ENCODE measurements around the gene TBCD. TPM values are rescaled to one million over a fixed set of nuclear protein-coding genes. Genes with fewer than 3 reads are reported as not detected.

Gene TBCD
- total RNA-seq, 1 experiment from 2014 or later: 173 TPM

DNA sequence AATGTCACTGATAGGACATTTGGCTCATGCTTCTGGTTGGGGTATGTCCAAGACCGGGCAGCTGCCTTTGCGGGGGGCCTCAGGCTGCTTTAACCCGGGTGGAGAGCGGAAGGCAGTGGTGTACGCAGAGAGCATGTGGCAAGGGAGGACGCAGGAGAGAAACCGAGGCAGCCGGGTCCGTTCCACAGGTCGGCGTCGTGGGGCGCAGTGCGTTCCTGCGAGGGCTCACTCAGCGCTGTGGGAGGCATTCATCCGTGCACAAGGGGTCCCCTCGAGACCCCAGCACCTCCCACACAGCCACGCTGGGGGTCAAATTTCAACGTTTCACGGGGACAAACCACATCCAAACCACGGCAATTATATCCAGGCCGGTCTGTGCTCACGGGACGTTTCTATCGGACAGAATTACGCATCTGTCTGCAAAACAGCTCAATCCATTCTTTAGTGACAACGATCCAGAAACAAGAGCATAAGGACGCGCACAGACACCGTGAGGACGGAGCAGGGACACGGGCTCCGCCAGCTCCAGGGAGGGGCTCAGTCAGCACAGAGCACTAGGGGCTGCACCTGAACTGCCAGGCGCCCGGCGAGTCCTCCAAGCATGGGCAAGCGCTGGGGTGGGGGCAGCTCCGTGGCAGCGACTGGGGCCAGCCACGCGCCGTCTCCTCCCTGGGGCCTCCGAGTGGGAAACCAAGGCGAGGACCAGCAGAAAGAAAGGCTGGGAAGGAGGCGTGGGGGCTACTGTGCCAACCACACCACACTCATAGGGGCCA lies 219.1 kb downstream of the TBCD start:
- H3K27me3 Mint-ChIP-seq (ENCODE audit: low read depth): no peaks in the 10 kb centered on the region
- ATAC-seq (no peak), DNase-seq (ENCODE audit: low spot score) (no peak)
- no peaks in the 10 kb centered on the region for H3K4me1 Mint-ChIP-seq
- no peak overlapping the region for H3K4me3 Mint-ChIP-seq
- TF ChIP-seq ATF1 (CRISPR knock-in tag; IDR thresholded peaks at IDR 0.05) (no peak), SP1 (CRISPR knock-in tag; conservative IDR thresholded peaks at IDR 0.05) (no peak), HMGXB4 (CRISPR knock-in tag; IDR thresholded peaks at IDR 0.05) (no peak), GTF2I (CRISPR knock-in tag; conservative IDR thresholded peaks at IDR 0.05) (no peak), FOXK1 (CRISPR knock-in tag; IDR thresholded peaks at IDR 0.05) (no peak), ZNF121 (CRISPR knock-in tag; IDR thresholded peaks at IDR 0.05) (no peak), EMX1 (CRISPR knock-in tag; IDR thresholded peaks at IDR 0.05) (no peak), MYBL2 (CRISPR knock-in tag; IDR thresholded peaks at IDR 0.05) (no peak), TP53 (CRISPR knock-in tag; IDR thresholded peaks at IDR 0.05) (no peak), ZBTB21 (CRISPR knock-in tag; IDR thresholded peaks at IDR 0.05; ENCODE audit: borderline replicate concordance) (no peak), FOXP4 (CRISPR knock-in tag; IDR thresholded peaks at IDR 0.05) (no peak), PREB (CRISPR knock-in tag; IDR thresholded peaks at IDR 0.05; ENCODE audit: borderline replicate concordance) (no peak), MXD4 (CRISPR knock-in tag; IDR thresholded peaks at IDR 0.05; ENCODE audit: borderline replicate concordance) (no peak)
- TF ChIP-seq, protein P1, sequence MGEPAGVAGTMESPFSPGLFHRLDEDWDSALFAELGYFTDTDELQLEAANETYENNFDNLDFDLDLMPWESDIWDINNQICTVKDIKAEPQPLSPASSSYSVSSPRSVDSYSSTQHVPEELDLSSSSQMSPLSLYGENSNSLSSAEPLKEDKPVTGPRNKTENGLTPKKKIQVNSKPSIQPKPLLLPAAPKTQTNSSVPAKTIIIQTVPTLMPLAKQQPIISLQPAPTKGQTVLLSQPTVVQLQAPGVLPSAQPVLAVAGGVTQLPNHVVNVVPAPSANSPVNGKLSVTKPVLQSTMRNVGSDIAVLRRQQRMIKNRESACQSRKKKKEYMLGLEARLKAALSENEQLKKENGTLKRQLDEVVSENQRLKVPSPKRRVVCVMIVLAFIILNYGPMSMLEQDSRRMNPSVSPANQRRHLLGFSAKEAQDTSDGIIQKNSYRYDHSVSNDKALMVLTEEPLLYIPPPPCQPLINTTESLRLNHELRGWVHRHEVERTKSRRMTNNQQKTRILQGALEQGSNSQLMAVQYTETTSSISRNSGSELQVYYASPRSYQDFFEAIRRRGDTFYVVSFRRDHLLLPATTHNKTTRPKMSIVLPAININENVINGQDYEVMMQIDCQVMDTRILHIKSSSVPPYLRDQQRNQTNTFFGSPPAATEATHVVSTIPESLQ (CRISPR knock-in tag; IDR thresholded peaks at IDR 0.05): no peak
- ChIA-PET POLR2A (no interaction called here), CTCF (no interaction called here)
- no peak overlapping the region for H3K27ac Mint-ChIP-seq
- H3K9me3 Mint-ChIP-seq: peaks cover 4% of the 10 kb centered on the region; the same call in 1 of the 2 replicates
- peaks cover 3% of the 10 kb centered on the region; the same call in 1 of the 2 replicates for H3K36me3 Mint-ChIP-seq

- Mint-ChIP-seq H3K4me1 (no peaks in the 10 kb centered on the region), H3K4me3 (no peak overlapping the region), H3K9me3 (peaks cover 4% of the 10 kb centered on the region; the same call in 1 of the 2 replicates), H3K36me3 (peaks cover 3% of the 10 kb centered on the region; the same call in 1 of the 2 replicates), H3K27me3 (ENCODE audit: low read depth) (no peaks in the 10 kb centered on the region), H3K27ac (peak overlapping the region; percentile 83)
- ChIA-PET POLR2A (no interaction called here), CTCF (interaction anchor here (0.6 kb wide), 1 partner anchor 727 kb away, joined by 3 read pairs; no protein-coding TSS in a partner anchor)
- DNase-seq (ENCODE audit: low spot score): no peak
- ATAC-seq: no peak
- TF ChIP-seq MXD4 (CRISPR knock-in tag; IDR thresholded peaks at IDR 0.05; ENCODE audit: borderline replicate concordance) (no peak), GRHL2 (CRISPR knock-in tag; IDR thresholded peaks at IDR 0.05; ENCODE audit: insufficient replicate concordance, severe bottlenecking) (no peak), ARID4B (CRISPR knock-in tag; IDR thresholded peaks at IDR 0.05; ENCODE audit: borderline replicate concordance) (no peak), FOXK1 (CRISPR knock-in tag; IDR thresholded peaks at IDR 0.05) (no peak), EMX1 (CRISPR knock-in tag; IDR thresholded peaks at IDR 0.05) (no peak)
- TF ChIP-seq, protein P2, sequence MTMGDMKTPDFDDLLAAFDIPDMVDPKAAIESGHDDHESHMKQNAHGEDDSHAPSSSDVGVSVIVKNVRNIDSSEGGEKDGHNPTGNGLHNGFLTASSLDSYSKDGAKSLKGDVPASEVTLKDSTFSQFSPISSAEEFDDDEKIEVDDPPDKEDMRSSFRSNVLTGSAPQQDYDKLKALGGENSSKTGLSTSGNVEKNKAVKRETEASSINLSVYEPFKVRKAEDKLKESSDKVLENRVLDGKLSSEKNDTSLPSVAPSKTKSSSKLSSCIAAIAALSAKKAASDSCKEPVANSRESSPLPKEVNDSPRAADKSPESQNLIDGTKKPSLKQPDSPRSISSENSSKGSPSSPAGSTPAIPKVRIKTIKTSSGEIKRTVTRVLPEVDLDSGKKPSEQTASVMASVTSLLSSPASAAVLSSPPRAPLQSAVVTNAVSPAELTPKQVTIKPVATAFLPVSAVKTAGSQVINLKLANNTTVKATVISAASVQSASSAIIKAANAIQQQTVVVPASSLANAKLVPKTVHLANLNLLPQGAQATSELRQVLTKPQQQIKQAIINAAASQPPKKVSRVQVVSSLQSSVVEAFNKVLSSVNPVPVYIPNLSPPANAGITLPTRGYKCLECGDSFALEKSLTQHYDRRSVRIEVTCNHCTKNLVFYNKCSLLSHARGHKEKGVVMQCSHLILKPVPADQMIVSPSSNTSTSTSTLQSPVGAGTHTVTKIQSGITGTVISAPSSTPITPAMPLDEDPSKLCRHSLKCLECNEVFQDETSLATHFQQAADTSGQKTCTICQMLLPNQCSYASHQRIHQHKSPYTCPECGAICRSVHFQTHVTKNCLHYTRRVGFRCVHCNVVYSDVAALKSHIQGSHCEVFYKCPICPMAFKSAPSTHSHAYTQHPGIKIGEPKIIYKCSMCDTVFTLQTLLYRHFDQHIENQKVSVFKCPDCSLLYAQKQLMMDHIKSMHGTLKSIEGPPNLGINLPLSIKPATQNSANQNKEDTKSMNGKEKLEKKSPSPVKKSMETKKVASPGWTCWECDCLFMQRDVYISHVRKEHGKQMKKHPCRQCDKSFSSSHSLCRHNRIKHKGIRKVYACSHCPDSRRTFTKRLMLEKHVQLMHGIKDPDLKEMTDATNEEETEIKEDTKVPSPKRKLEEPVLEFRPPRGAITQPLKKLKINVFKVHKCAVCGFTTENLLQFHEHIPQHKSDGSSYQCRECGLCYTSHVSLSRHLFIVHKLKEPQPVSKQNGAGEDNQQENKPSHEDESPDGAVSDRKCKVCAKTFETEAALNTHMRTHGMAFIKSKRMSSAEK (CRISPR knock-in tag; IDR thresholded peaks at IDR 0.05; ENCODE audit: borderline replicate concordance): no peak
These were observed 221.0 kb downstream of the TBCD start for GRCh38 chr17:82972836-82973372.
